HepG2 (cell line): ENCODE measurements around the gene C5orf15. TPM values are rescaled to one million over a fixed set of nuclear protein-coding genes. Genes with fewer than 3 reads are reported as not detected.

Source experiments
- ARID3A ChIP-seq: IDR thresholded peaks from 2 replicates; pipeline ENCODE4 v1.6.1; 2012; ENCODE audit warnings: low read depth, low read length, improper control_type of control experiment
- ARNTL ChIP-seq: sonication (generic); formaldehyde crosslinking; IDR thresholded peaks from 2 replicates; pipeline ENCODE4 v1.4.0; 2020; ENCODE audit warnings: mild to moderate bottlenecking, missing genetic modification reagents
- BORCS8-MEF2B ChIP-seq: sonication (generic); formaldehyde crosslinking; IDR thresholded peaks from 2 replicates; pipeline ENCODE4 v1.8.0; 2022; ENCODE audit warnings: mild to moderate bottlenecking, missing genetic modification reagents
- ELF1 ChIP-seq: sonication (generic); formaldehyde crosslinking; IDR thresholded peaks from 2 replicates; pipeline ENCODE4 v1.4.0; 2020; ENCODE audit warnings: missing genetic modification reagents
- HMG20B ChIP-seq: conservative IDR thresholded peaks from 2 replicates; pipeline ENCODE4 v1.6.1; 2016; ENCODE audit warnings: missing genetic modification reagents, missing compliant biosample characterization
- HNF4A ChIP-seq: sonication (generic); formaldehyde crosslinking; IDR thresholded peaks from 2 replicates; pipeline ENCODE4 v1.4.0; 2020; ENCODE audit warnings: missing genetic modification reagents
- HNF4G ChIP-seq, 2 experiments: sonication (generic) in 1 of 2; formaldehyde crosslinking in 1 of 2; IDR thresholded peaks; 2 replicates each; pipeline versions ENCODE4 v1.4.0 to v1.6.1; 2011 to 2020; ENCODE audit warnings: borderline replicate concordance in 2 of 2, low read depth in 2 of 2, mild to moderate bottlenecking in 2 of 2, low read length in 1 of 2, missing genetic modification reagents in 1 of 2, moderate library complexity in 1 of 2
- IKZF5 ChIP-seq: IDR thresholded peaks from 2 replicates; pipeline ENCODE4 v1.6.1; 2018; ENCODE audit warnings: missing genetic modification reagents, mild to moderate bottlenecking, missing compliant biosample characterization
- KAT8 ChIP-seq: IDR thresholded peaks from 2 replicates; pipeline ENCODE4 v1.6.1; 2016; ENCODE audit warnings: missing genetic modification reagents, missing compliant biosample characterization
- MNT ChIP-seq: fragments of 450-650 bp; IDR thresholded peaks from 2 replicates; pipeline ENCODE4 v1.6.1; 2016
- NONO ChIP-seq, 2 experiments: fragments of 450-650 bp in 1 of 2; sonication (generic) in 1 of 2; formaldehyde crosslinking in 1 of 2; IDR thresholded peaks in 1 of 2; conservative IDR thresholded peaks in 1 of 2; 2 replicates each; pipeline versions ENCODE4 v1.6.1 to v1.8.0; 2017 to 2022; ENCODE audit warnings: mild to moderate bottlenecking in 1 of 2, missing genetic modification reagents in 1 of 2, moderate library complexity in 1 of 2
- NR3C1 ChIP-seq: sonication (generic); formaldehyde crosslinking; IDR thresholded peaks from 2 replicates; pipeline ENCODE4 v1.4.0; 2020; ENCODE audit warnings: missing genetic modification reagents
- RARG ChIP-seq: sonication (generic); formaldehyde crosslinking; IDR thresholded peaks from 2 replicates; pipeline ENCODE4 v1.4.0; 2020; ENCODE audit warnings: low read depth, mild to moderate bottlenecking, missing genetic modification reagents
- SMAD1 ChIP-seq: sonication (generic); formaldehyde crosslinking; IDR thresholded peaks from 2 replicates; pipeline ENCODE4 v1.4.0; 2020; ENCODE audit warnings: missing genetic modification reagents, low read depth, mild to moderate bottlenecking, borderline replicate concordance
- TFDP2 ChIP-seq: sonication (generic); formaldehyde crosslinking; IDR thresholded peaks from 2 replicates; pipeline ENCODE4 v1.4.0; 2020; ENCODE audit warnings: missing genetic modification reagents
- ZMYM4 ChIP-seq: sonication (generic); formaldehyde crosslinking; IDR thresholded peaks from 2 replicates; pipeline ENCODE4 v1.8.1; 2023; ENCODE audit warnings: mild to moderate bottlenecking, missing genetic modification reagents
- ZNF34 ChIP-seq: sonication (generic); formaldehyde crosslinking; IDR thresholded peaks from 2 replicates; pipeline ENCODE4 v1.4.0; 2020; ENCODE audit warnings: mild to moderate bottlenecking, missing genetic modification reagents, borderline replicate concordance
- ZNF44 ChIP-seq: sonication (generic); formaldehyde crosslinking; IDR thresholded peaks from 2 replicates; pipeline ENCODE4 v1.5.1; 2020; ENCODE audit warnings: mild to moderate bottlenecking, missing genetic modification reagents
- ZNF550 ChIP-seq: sonication (generic); formaldehyde crosslinking; IDR thresholded peaks from 2 replicates; pipeline ENCODE4 v1.4.0; 2020; ENCODE audit warnings: mild to moderate bottlenecking, missing genetic modification reagents, borderline replicate concordance
- ZNF552 ChIP-seq: sonication (generic); formaldehyde crosslinking; IDR thresholded peaks from 2 replicates; pipeline ENCODE4 v1.9.0; 2022; ENCODE audit warnings: missing genetic modification reagents, mild to moderate bottlenecking, borderline replicate concordance
- ZNF558 ChIP-seq: sonication (generic); formaldehyde crosslinking; IDR thresholded peaks from 2 replicates; pipeline ENCODE4 v1.9.0; 2022; ENCODE audit warnings: mild to moderate bottlenecking, missing genetic modification reagents, borderline replicate concordance
- ZNF703 ChIP-seq: sonication (generic); formaldehyde crosslinking; IDR thresholded peaks from 2 replicates; pipeline ENCODE4 v1.5.1; 2020; ENCODE audit warnings: missing genetic modification reagents, mild to moderate bottlenecking, moderate library complexity, borderline replicate concordance
- ZZZ3 ChIP-seq: sonication (generic); formaldehyde crosslinking; IDR thresholded peaks from 2 replicates; pipeline ENCODE4 v1.4.0; 2020; ENCODE audit warnings: missing genetic modification reagents, mild to moderate bottlenecking, borderline replicate concordance
- polyA plus RNA-seq, 8 experiments: library from polyadenylated mRNA; depleted of rRNA in 3 of 8; stranded (reverse) in 7 of 8; unstranded in 1 of 8; fragments of >200 nt; fragmentation: Illumina TruSeq in 4 of 8; extraction: Trizol in 4 of 8; gene quantifications; 2 replicates each; pipeline versions ENCODE4 v1.2.1 to v1.2.3, GENCODE V29; 2011 to 2016; ENCODE audit warnings: low read depth in 4 of 8, missing spikeins in 1 of 8, mixed read lengths in 1 of 8; ENCODE audit not compliant: insufficient read depth in 1 of 8
- total RNA-seq, 5 experiments: library from RNA; depleted of rRNA; stranded (reverse); fragments of >200 nt; fragmentation: Illumina TruSeq; extraction: Trizol; gene quantifications; 2 replicates each; pipeline ENCODE4 v1.2.3, GENCODE V29; 2016; ENCODE audit warnings: low read depth in 1 of 5

The C5orf15 gene
- total and polyA plus RNA-seq, 2 of the 13 experiments (the other 11 are each of a cell fraction or from before 2014, with no cell fraction given), result 58.5 to 82.7 TPM

GRCh38 chr5:133968204-133968980 lies at the start of gene C5orf15 (continued):
- TF ChIP-seq HNF4G (IDR thresholded peaks at IDR 0.05; ENCODE audit: borderline replicate concordance, low read depth, low read length), result no peak
- TF ChIP-seq HNF4G (CRISPR knock-in tag; IDR thresholded peaks at IDR 0.05; ENCODE audit: borderline replicate concordance, low read depth), result no peak; the same call in 1 of the 2 replicates
- TF ChIP-seq TFDP2, result no peak
- peak; percentile 33; the same call in 1 of the 2 replicates for TF ChIP-seq MNT
- TF ChIP-seq ZZZ3 (CRISPR knock-in tag), result no peak; the same call in 1 of the 2 replicates
- no peak for TF ChIP-seq NR3C1
- peak; percentile 89 for TF ChIP-seq ELF1
- no peak for TF ChIP-seq RARG (CRISPR knock-in tag)
- TF ChIP-seq NONO (IDR thresholded peaks at IDR 0.05), result no peak
- TF ChIP-seq NONO (CRISPR knock-in tag; conservative IDR thresholded peaks at IDR 0.05), result peak; percentile 82
- TF ChIP-seq SMAD1 (CRISPR knock-in tag), result peak; percentile 92; the same call in 1 of the 2 replicates
- TF ChIP-seq ZNF550 (CRISPR knock-in tag), result peak; percentile 53; the same call in 1 of the 2 replicates
- TF ChIP-seq BORCS8-MEF2B (CRISPR knock-in tag), result peak; percentile 93
- TF ChIP-seq ZNF703 (CRISPR knock-in tag), result no peak
- TF ChIP-seq ARNTL (CRISPR knock-in tag), result peak; percentile 67; the same call in 1 of the 2 replicates
- TF ChIP-seq HNF4A (CRISPR knock-in tag), result no peak
- TF ChIP-seq ZNF44 (CRISPR knock-in tag), result peak; percentile 96
- peak; percentile 93 for TF ChIP-seq KAT8 (CRISPR knock-in tag)
- no peak; the same call in 1 of the 2 replicates for TF ChIP-seq ARID3A
- TF ChIP-seq ZNF34, result peak; percentile 81; the same call in 1 of the 2 replicates
- TF ChIP-seq HMG20B (CRISPR knock-in tag), result no peak
- TF ChIP-seq ZNF552, result peak; percentile 74; the same call in 1 of the 2 replicates
- no peak; the same call in 1 of the 2 replicates for TF ChIP-seq ZNF558
- peak; percentile 81 for TF ChIP-seq ZMYM4
- TF ChIP-seq IKZF5, result peak; percentile 71
